Measurements from ENCODE around the gene VPS72.

VPS72 gene

GRCh38 chr1:151158326-151158725 is 31.7 kb downstream of the VPS72 start:
- Histone ChIP-seq H3K27ac (replicated peaks; ENCODE audit: low read length) (no peak overlapping the region), H2BK120ac (ENCODE audit: low read depth, low read length) (no peak overlapping the region), H3K4me1 (ENCODE audit: control insufficient read depth in 2 of 2, insufficient read depth in 1 of 2, low read depth in 1 of 2, low read length in 2 of 2) (no peaks in the 10 kb centered on the region), H3K4me2 (ENCODE audit: insufficient read depth, low read length, poor library complexity, severe bottlenecking) (no peak overlapping the region), H4K91ac (ENCODE audit: low read depth, low read length, poor library complexity) (no peak overlapping the region), H3K23ac (ENCODE audit: low read depth, low read length, poor library complexity) (no peak overlapping the region), H2BK15ac (ENCODE audit: low read length) (no peak overlapping the region), H3K9me3 (replicated peaks in 1 of 2; ENCODE audit: control insufficient read depth in 2 of 2, insufficient read depth in 1 of 2, low read depth in 1 of 2, low read length in 2 of 2) (no peaks in the 10 kb centered on the region), H3K27me3 (ENCODE audit: control insufficient read depth in 3 of 3, insufficient read depth in 3 of 3, low read depth in 1 of 3, low read length in 3 of 3) (no peaks in the 10 kb centered on the region), H2AFZ (ENCODE audit: low read length) (no peak overlapping the region), H2BK5ac (ENCODE audit: low read length) (no peak overlapping the region), H2AK5ac (ENCODE audit: low read depth, low read length) (no peak overlapping the region), H4K8ac (ENCODE audit: low read depth, low read length) (no peak overlapping the region), H2BK12ac (ENCODE audit: low read length) (no peak overlapping the region), H3K79me1 (ENCODE audit: low read depth, low read length) (no peaks in the 10 kb centered on the region), H3K4ac (ENCODE audit: low read length) (no peak overlapping the region), H3K36me3 (replicated peaks in 1 of 2; ENCODE audit: control insufficient read depth in 2 of 2, insufficient read depth in 2 of 2, low read length in 2 of 2) (peaks cover 26 to 42% of the 10 kb centered on the region in 2 donors), H3K14ac (ENCODE audit: low read length) (no peak overlapping the region), H3K4me3 (ENCODE audit: low read length in 2 of 2) (no peak overlapping the region), H3K18ac (ENCODE audit: low read length) (no peak overlapping the region), H3K9ac (ENCODE audit: low read depth, low read length, poor library complexity) (no peak overlapping the region)
- WGBS, 2 donors (ENCODE audit: extremely low coverage in 2 of 2, insufficient read length in 2 of 2, insufficient replicate concordance in 1 of 2), result no CpG with 5 or more reads among the region's 5 CpGs
- no peak for DNase-seq (ENCODE audit: low spot score)

GRCh38 chr1:151157067-151157531 is 32.9 kb downstream of the VPS72 start:
- no peaks in the 10 kb centered on the region for H3K27me3 ChIP-seq (ENCODE audit: control insufficient read depth in 3 of 3, insufficient read depth in 3 of 3, low read depth in 1 of 3, low read length in 3 of 3)
- no peak overlapping the region for H3K4me2 ChIP-seq (ENCODE audit: insufficient read depth, low read length, poor library complexity, severe bottlenecking)
- H2BK15ac ChIP-seq (ENCODE audit: low read length), result no peak overlapping the region
- H2BK12ac ChIP-seq (ENCODE audit: low read length), result no peak overlapping the region
- no peak overlapping the region for H4K91ac ChIP-seq (ENCODE audit: low read depth, low read length, poor library complexity)
- H3K9ac ChIP-seq (ENCODE audit: low read depth, low read length, poor library complexity), result no peak overlapping the region
- H2AFZ ChIP-seq (ENCODE audit: low read length), result no peak overlapping the region
- no peak overlapping the region for H3K27ac ChIP-seq (replicated peaks; ENCODE audit: low read length)
- H3K4me3 ChIP-seq (ENCODE audit: low read length in 2 of 2), result no peak overlapping the region
- no peak overlapping the region for H3K23ac ChIP-seq (ENCODE audit: low read depth, low read length, poor library complexity)
- H2BK120ac ChIP-seq (ENCODE audit: low read depth, low read length), result no peak overlapping the region
- no peak overlapping the region for H3K18ac ChIP-seq (ENCODE audit: low read length)
- H3K79me1 ChIP-seq (ENCODE audit: low read depth, low read length), result peaks cover 2% of the 10 kb centered on the region
- no peak overlapping the region for H3K14ac ChIP-seq (ENCODE audit: low read length)
- H3K9me3 ChIP-seq (replicated peaks in 1 of 2; ENCODE audit: control insufficient read depth in 2 of 2, insufficient read depth in 1 of 2, low read depth in 1 of 2, low read length in 2 of 2), result no peaks in the 10 kb centered on the region
- no peak for DNase-seq (ENCODE audit: low spot score)
- no CpG with 5 or more reads among the region's 6 CpGs for WGBS, 2 donors (ENCODE audit: extremely low coverage in 2 of 2, insufficient read length in 2 of 2, insufficient replicate concordance in 1 of 2)
- H4K8ac ChIP-seq (ENCODE audit: low read depth, low read length), result no peak overlapping the region
- H3K4ac ChIP-seq (ENCODE audit: low read length), result no peak overlapping the region
- H3K36me3 ChIP-seq (replicated peaks in 1 of 2; ENCODE audit: control insufficient read depth in 2 of 2, insufficient read depth in 2 of 2, low read length in 2 of 2), result peaks cover 26 to 42% of the 10 kb centered on the region in 2 donors
- no peaks in the 10 kb centered on the region for H3K4me1 ChIP-seq (ENCODE audit: control insufficient read depth in 2 of 2, insufficient read depth in 1 of 2, low read depth in 1 of 2, low read length in 2 of 2)
- no peak overlapping the region for H2AK5ac ChIP-seq (ENCODE audit: low read depth, low read length)
- H2BK5ac ChIP-seq (ENCODE audit: low read length), result no peak overlapping the region

GRCh38 chr1:151156515-151156819 is 33.5 kb downstream of the VPS72 start, which contains the start of gene TNFAIP8L2:
TSS of gene TNFAIP8L2 (plus strand) at chr1:151156649. CDS start at chr1:151158698, 2,049 bp downstream.
- no CpG with 5 or more reads among the region's 4 CpGs for WGBS, 2 donors (ENCODE audit: extremely low coverage in 2 of 2, insufficient read length in 2 of 2, insufficient replicate concordance in 1 of 2)
- Histone ChIP-seq H3K18ac (ENCODE audit: low read length) (no peak within 1 kb of the TSS), H2AFZ (ENCODE audit: low read length) (no peak within 1 kb of the TSS), H3K23ac (ENCODE audit: low read depth, low read length, poor library complexity) (no peak within 1 kb of the TSS), H2BK120ac (ENCODE audit: low read depth, low read length) (no peak within 1 kb of the TSS), H4K8ac (ENCODE audit: low read depth, low read length) (no peak within 1 kb of the TSS), H3K36me3 (replicated peaks in 1 of 2; ENCODE audit: control insufficient read depth in 2 of 2, insufficient read depth in 2 of 2, low read length in 2 of 2) (peaks cover 22 to 36% of the 10 kb centered on the region in 2 donors), H2BK5ac (ENCODE audit: low read length) (no peak within 1 kb of the TSS), H3K27ac (replicated peaks; ENCODE audit: low read length) (no peak within 1 kb of the TSS), H3K4me1 (ENCODE audit: control insufficient read depth in 2 of 2, insufficient read depth in 1 of 2, low read depth in 1 of 2, low read length in 2 of 2) (no peaks in the 10 kb centered on the region), H3K4ac (ENCODE audit: low read length) (no peak within 1 kb of the TSS), H3K4me3 (ENCODE audit: low read length in 2 of 2) (no peak within 1 kb of the TSS), H3K14ac (ENCODE audit: low read length) (no peak within 1 kb of the TSS), H2AK5ac (ENCODE audit: low read depth, low read length) (no peak within 1 kb of the TSS), H4K91ac (ENCODE audit: low read depth, low read length, poor library complexity) (no peak within 1 kb of the TSS), H3K9me3 (replicated peaks in 1 of 2; ENCODE audit: control insufficient read depth in 2 of 2, insufficient read depth in 1 of 2, low read depth in 1 of 2, low read length in 2 of 2) (no peaks in the 10 kb centered on the region), H3K4me2 (ENCODE audit: insufficient read depth, low read length, poor library complexity, severe bottlenecking) (no peak within 1 kb of the TSS), H3K27me3 (ENCODE audit: control insufficient read depth in 3 of 3, insufficient read depth in 3 of 3, low read depth in 1 of 3, low read length in 3 of 3) (no peaks in the 10 kb centered on the region), H3K79me1 (ENCODE audit: low read depth, low read length) (peaks cover 2% of the 10 kb centered on the region), H3K9ac (ENCODE audit: low read depth, low read length, poor library complexity) (no peak within 1 kb of the TSS), H2BK12ac (ENCODE audit: low read length) (no peak within 1 kb of the TSS), H2BK15ac (ENCODE audit: low read length) (no peak within 1 kb of the TSS)
- DNase-seq (ENCODE audit: low spot score), result no peak

GRCh38 chr1:151147665-151148064 is 42.3 kb downstream of the VPS72 start:
- H3K4me3 ChIP-seq (ENCODE audit: low read length in 2 of 2), result no peak overlapping the region
- H3K9me3 ChIP-seq (replicated peaks in 1 of 2; ENCODE audit: control insufficient read depth in 2 of 2, insufficient read depth in 1 of 2, low read depth in 1 of 2, low read length in 2 of 2), result no peaks in the 10 kb centered on the region
- H3K27ac ChIP-seq (replicated peaks; ENCODE audit: low read length), result no peak overlapping the region
- no peak overlapping the region for H2BK12ac ChIP-seq (ENCODE audit: low read length)
- H3K27me3 ChIP-seq (ENCODE audit: control insufficient read depth in 3 of 3, insufficient read depth in 3 of 3, low read depth in 1 of 3, low read length in 3 of 3), result peaks cover 0 to 4% (median 0%) of the 10 kb centered on the region in 3 experiments
- no CpG with 5 or more reads among the region's 2 CpGs for WGBS, 2 donors (ENCODE audit: extremely low coverage in 2 of 2, insufficient read length in 2 of 2, insufficient replicate concordance in 1 of 2)
- no peak overlapping the region for H3K9ac ChIP-seq (ENCODE audit: low read depth, low read length, poor library complexity)
- no peak for DNase-seq (ENCODE audit: low spot score)
- no peak overlapping the region for H4K91ac ChIP-seq (ENCODE audit: low read depth, low read length, poor library complexity)
- H3K23ac ChIP-seq (ENCODE audit: low read depth, low read length, poor library complexity), result no peak overlapping the region
- peak overlapping the region; percentile 97 for H2AFZ ChIP-seq (ENCODE audit: low read length)
- H3K18ac ChIP-seq (ENCODE audit: low read length), result no peak overlapping the region
- no peak overlapping the region for H2BK5ac ChIP-seq (ENCODE audit: low read length)
- H2BK120ac ChIP-seq (ENCODE audit: low read depth, low read length), result no peak overlapping the region
- no peak overlapping the region for H3K14ac ChIP-seq (ENCODE audit: low read length)
- H3K79me1 ChIP-seq (ENCODE audit: low read depth, low read length), result no peaks in the 10 kb centered on the region
- no peak overlapping the region for H2AK5ac ChIP-seq (ENCODE audit: low read depth, low read length)
- H3K4me2 ChIP-seq (ENCODE audit: insufficient read depth, low read length, poor library complexity, severe bottlenecking), result no peak overlapping the region
- peaks cover 0 to 2% of the 10 kb centered on the region in 2 donors for H3K36me3 ChIP-seq (replicated peaks in 1 of 2; ENCODE audit: control insufficient read depth in 2 of 2, insufficient read depth in 2 of 2, low read length in 2 of 2)
- no peak overlapping the region for H4K8ac ChIP-seq (ENCODE audit: low read depth, low read length)
- H3K4me1 ChIP-seq (ENCODE audit: control insufficient read depth in 2 of 2, insufficient read depth in 1 of 2, low read depth in 1 of 2, low read length in 2 of 2), result peaks cover 27 to 32% of the 10 kb centered on the region in 2 donors
- H3K4ac ChIP-seq (ENCODE audit: low read length), result no peak overlapping the region
- H2BK15ac ChIP-seq (ENCODE audit: low read length), result no peak overlapping the region
